OCI-LY1 (cell line): Measurements from ENCODE around the gene CLSTN2.

ENCODE experiments used
- EZH2 ChIP-seq: fragments of 200-600 bp; sonication (generic), shearing (Covaris generic); IDR thresholded peaks from 2 replicates; pipeline ENCODE4 v1.8.0; 2017; ENCODE audit warnings: borderline replicate concordance, mixed run types, mild to moderate bottlenecking, antibody characterized with exemption, low read length, moderate library complexity, mixed read lengths
- TF ChIP-seq, protein P1 (sequence below): fragments of 200-600 bp; sonication (generic), shearing (Covaris generic); IDR thresholded peaks from 2 replicates; pipeline ENCODE4 v1.5.1; 2017; ENCODE audit warnings: mild to moderate bottlenecking, antibody characterized with exemption, low read length, moderate library complexity, mixed read lengths

DNA sequence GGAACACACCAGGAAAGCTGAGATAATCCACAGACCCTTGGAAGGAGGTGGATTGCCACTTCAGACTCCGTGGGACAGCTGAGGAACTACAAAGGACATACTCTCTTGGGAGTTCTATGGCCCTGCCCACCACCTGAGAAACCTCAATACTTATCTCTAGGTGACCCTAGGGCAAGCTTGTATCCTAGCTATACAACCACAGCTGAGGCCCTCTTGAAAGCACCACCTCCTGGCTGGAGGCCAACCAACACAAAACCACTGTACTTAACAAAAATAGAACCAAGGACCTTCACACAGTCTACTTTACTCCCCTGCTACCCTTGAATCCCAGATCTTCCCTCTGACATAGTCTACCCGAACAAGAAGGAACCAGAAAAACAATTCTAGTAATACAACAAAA lies 682.1 kb downstream of the CLSTN2 start:
- TF ChIP-seq, protein P1, sequence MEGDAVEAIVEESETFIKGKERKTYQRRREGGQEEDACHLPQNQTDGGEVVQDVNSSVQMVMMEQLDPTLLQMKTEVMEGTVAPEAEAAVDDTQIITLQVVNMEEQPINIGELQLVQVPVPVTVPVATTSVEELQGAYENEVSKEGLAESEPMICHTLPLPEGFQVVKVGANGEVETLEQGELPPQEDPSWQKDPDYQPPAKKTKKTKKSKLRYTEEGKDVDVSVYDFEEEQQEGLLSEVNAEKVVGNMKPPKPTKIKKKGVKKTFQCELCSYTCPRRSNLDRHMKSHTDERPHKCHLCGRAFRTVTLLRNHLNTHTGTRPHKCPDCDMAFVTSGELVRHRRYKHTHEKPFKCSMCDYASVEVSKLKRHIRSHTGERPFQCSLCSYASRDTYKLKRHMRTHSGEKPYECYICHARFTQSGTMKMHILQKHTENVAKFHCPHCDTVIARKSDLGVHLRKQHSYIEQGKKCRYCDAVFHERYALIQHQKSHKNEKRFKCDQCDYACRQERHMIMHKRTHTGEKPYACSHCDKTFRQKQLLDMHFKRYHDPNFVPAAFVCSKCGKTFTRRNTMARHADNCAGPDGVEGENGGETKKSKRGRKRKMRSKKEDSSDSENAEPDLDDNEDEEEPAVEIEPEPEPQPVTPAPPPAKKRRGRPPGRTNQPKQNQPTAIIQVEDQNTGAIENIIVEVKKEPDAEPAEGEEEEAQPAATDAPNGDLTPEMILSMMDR = no peak
- no peak for TF ChIP-seq EZH2
